ENCODE measurements around the gene GSK3A. TPM values are rescaled to one million over a fixed set of nuclear protein-coding genes. Genes with fewer than 3 reads are reported as not detected.

The GSK3A gene
- total and polyA plus RNA-seq, 2 of the 8 experiments (the other 6 are each of a cell fraction or from before 2014, with no cell fraction given): 55.3 to 84.0 TPM

GRCh38 chr19:42246143-42246921 is 3.9 kb upstream of the GSK3A start:
- Histone ChIP-seq H2BK15ac (ENCODE audit: low read length) (peak overlapping the region; percentile 47; the same call in 1 of the 2 replicates), H3K14ac (ENCODE audit: insufficient read length) (no peak overlapping the region), H3K36me3 (ENCODE audit: control insufficient read depth in 2 of 4, insufficient read depth in 4 of 4, low read length in 3 of 4) (peaks cover 0 to 20% (median 4%) of the 10 kb centered on the region in 4 experiments; a peak in 4 of 8 replicates), H4K8ac (ENCODE audit: extremely low read depth, insufficient read depth, low read length) (no peak overlapping the region), H3K4ac (replicated peaks; ENCODE audit: insufficient read length, low read depth, low read length) (no peak overlapping the region), H4K5ac (ENCODE audit: insufficient read length, low read depth, low read length) (no peak overlapping the region), H3K4me3 (ENCODE audit: extremely low read depth in 1 of 4, insufficient read depth in 2 of 4, low read depth in 3 of 4, low read length in 4 of 4) (no peak overlapping the region), H2BK5ac (ENCODE audit: low read depth, low read length) (no peak overlapping the region), H2BK12ac (ENCODE audit: low read depth, low read length) (peak overlapping the region; percentile 28; the same call in 1 of the 2 replicates), H2AFZ (ENCODE audit: low read length) (no peak overlapping the region), H3K18ac (ENCODE audit: extremely low read depth, low read length) (no peak overlapping the region), H3K4me1 (replicated peaks in 1 of 4; ENCODE audit: control insufficient read depth in 3 of 4, insufficient read depth in 4 of 4, low read length in 3 of 4) (peaks cover 7 to 21% (median 9%) of the 10 kb centered on the region in 4 experiments), H3K4me2 (ENCODE audit: insufficient read depth in 1 of 2, low read depth in 2 of 2, low read length in 2 of 2) (no peak overlapping the region), H3K79me1 (ENCODE audit: low read depth, low read length) (peaks cover 9% of the 10 kb centered on the region), H3K9ac (replicated peaks in 1 of 4; ENCODE audit: extremely low read depth in 1 of 4, low read depth in 3 of 4, low read length in 3 of 4) (no peak overlapping the region), H2BK20ac (ENCODE audit: low read length) (no peak overlapping the region), H2AK5ac (ENCODE audit: low read depth, low read length) (no peak overlapping the region), H3K27me3 (replicated peaks in 1 of 4; ENCODE audit: control insufficient read depth in 3 of 4, extremely low read depth in 1 of 4, insufficient read depth in 3 of 4, low read length in 3 of 4) (no peaks in the 10 kb centered on the region), H4K20me1 (replicated peaks in 1 of 2; ENCODE audit: control insufficient read depth in 1 of 2, insufficient read depth in 2 of 2, low read length in 2 of 2) (peaks cover 3 to 13% of the 10 kb centered on the region in 2 experiments), H3K79me2 (ENCODE audit: control insufficient read depth in 1 of 2, insufficient read depth in 2 of 2, low read length in 2 of 2) (peaks cover 0 to 19% of the 10 kb centered on the region in 2 experiments; a peak in 2 of 4 replicates), H3K56ac (replicated peaks; ENCODE audit: insufficient read length, low read depth, low read length) (no peak overlapping the region), H3K23ac (ENCODE audit: insufficient read length) (no peak overlapping the region), H3K23me2 (ENCODE audit: low read depth, low read length) (peaks cover 7% of the 10 kb centered on the region), H4K91ac (replicated peaks; ENCODE audit: insufficient read length, low read length) (no peak overlapping the region), H3K27ac (ENCODE audit: low read depth, low read length) (no peak overlapping the region), H3K9me3 (ENCODE audit: insufficient read depth in 2 of 2, low read depth in 1 of 2, low read length in 1 of 2) (no peaks in the 10 kb centered on the region), H2BK120ac (replicated peaks; ENCODE audit: low read depth, low read length) (no peak overlapping the region)
- WGBS, 2 experiments (ENCODE audit: extremely low coverage in 1 of 2, insufficient coverage in 1 of 2, insufficient read length in 1 of 2, insufficient replicate concordance in 2 of 2, low coverage in 1 of 2, low lambda C conversion rate in 2 of 2, missing lambda C conversion rate in 1 of 2): 60% methylated on average over 10 of the region's 10 CpGs; no CpG with 5 or more reads in 1 of the 2 experiments
- POLR2A ChIA-PET (ENCODE audit: partially characterized antibody): interaction anchor here (0.8 to 7.0 kb wide), 15 partner anchors 10 to 154 kb away, joined by 3 to 68 read pairs (median 4); partner anchors contain the start of gene DEDD2
- DNase-seq (ENCODE audit: low read depth in 1 of 2, low spot score in 2 of 2) (peak in 1 of 2 experiments; percentile 77), FAIRE-seq (no peak)
- CTCF ChIA-PET (ENCODE audit: partially characterized antibody): interaction anchor here (0.5 to 11.8 kb wide), 27 partner anchors 9 to 1633 kb away, joined by 3 to 260 read pairs (median 5); partner anchors contain the start of gene ERF
- no peak for TF ChIP-seq ATF3 (IDR thresholded peaks at IDR 0.05; ENCODE audit: insufficient read depth, low read depth, low read length)
- TF ChIP-seq RNF2 (IDR thresholded peaks at IDR 0.05; ENCODE audit: borderline replicate concordance, low read depth, low read length, missing control alignments, poor library complexity, severe bottlenecking): no peak
- no peak for TF ChIP-seq TCF12 (IDR thresholded peaks at IDR 0.05; ENCODE audit: low read depth, low read length)
- TF ChIP-seq CHD2 (IDR thresholded peaks at IDR 0.05; ENCODE audit: low read length): no peak
- no peak for TF ChIP-seq MAX (IDR thresholded peaks at IDR 0.05)
- TF ChIP-seq CEBPB (IDR thresholded peaks at IDR 0.05; ENCODE audit: low read depth, low read length): peak; percentile 39; the same call in 1 of the 2 replicates
- TF ChIP-seq SIX5 (IDR thresholded peaks at IDR 0.05; ENCODE audit: low read depth, low read length): no peak
- TF ChIP-seq KDM5A (IDR thresholded peaks at IDR 0.05; ENCODE audit: low read length): no peak
- no peak for TF ChIP-seq ASH2L (IDR thresholded peaks at IDR 0.05; ENCODE audit: low read length)
- no peak for TF ChIP-seq BRCA1 (IDR thresholded peaks at IDR 0.05; ENCODE audit: low read depth, low read length)
- TF ChIP-seq RXRA (IDR thresholded peaks at IDR 0.05; ENCODE audit: insufficient read depth, low read depth, low read length): no peak
